Caki2 (cell line): ENCODE data around the gene ATF6. TPM values are rescaled to one million over a fixed set of nuclear protein-coding genes. Genes with fewer than 3 reads are reported as not detected.
"Not testable (repeated sequence)": the region's sequence is repeated elsewhere in the genome, so short reads cannot be mapped to it uniquely, and the experiment has no call there.

Source experiments
- DNase-seq: peaks from one replicate; pipeline ENCODE4 v3.0.0-alpha.2; 2015; ENCODE audit warnings: low read depth
- in situ Hi-C: cut with HindIII; loops from 2 replicates; pipeline ENCODE4 v1.10.0; 2016; ENCODE audit warnings: low sequenced_read_pairs, low pct_unique_long_range_greater_than_20kb, mixed read lengths
- total RNA-seq: library from RNA; depleted of rRNA; stranded (reverse); fragments of >200 nt; shearing (Covaris generic); gene quantifications from 2 replicates; pipeline ENCODE4 v1.2.3, GENCODE V29; 2014; ENCODE audit warnings: low replicate concordance; rRNA removed

ATF6 gene, protein sequence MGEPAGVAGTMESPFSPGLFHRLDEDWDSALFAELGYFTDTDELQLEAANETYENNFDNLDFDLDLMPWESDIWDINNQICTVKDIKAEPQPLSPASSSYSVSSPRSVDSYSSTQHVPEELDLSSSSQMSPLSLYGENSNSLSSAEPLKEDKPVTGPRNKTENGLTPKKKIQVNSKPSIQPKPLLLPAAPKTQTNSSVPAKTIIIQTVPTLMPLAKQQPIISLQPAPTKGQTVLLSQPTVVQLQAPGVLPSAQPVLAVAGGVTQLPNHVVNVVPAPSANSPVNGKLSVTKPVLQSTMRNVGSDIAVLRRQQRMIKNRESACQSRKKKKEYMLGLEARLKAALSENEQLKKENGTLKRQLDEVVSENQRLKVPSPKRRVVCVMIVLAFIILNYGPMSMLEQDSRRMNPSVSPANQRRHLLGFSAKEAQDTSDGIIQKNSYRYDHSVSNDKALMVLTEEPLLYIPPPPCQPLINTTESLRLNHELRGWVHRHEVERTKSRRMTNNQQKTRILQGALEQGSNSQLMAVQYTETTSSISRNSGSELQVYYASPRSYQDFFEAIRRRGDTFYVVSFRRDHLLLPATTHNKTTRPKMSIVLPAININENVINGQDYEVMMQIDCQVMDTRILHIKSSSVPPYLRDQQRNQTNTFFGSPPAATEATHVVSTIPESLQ
- total RNA-seq = 10.8 and 13.5 TPM in 2 replicates

DNA sequence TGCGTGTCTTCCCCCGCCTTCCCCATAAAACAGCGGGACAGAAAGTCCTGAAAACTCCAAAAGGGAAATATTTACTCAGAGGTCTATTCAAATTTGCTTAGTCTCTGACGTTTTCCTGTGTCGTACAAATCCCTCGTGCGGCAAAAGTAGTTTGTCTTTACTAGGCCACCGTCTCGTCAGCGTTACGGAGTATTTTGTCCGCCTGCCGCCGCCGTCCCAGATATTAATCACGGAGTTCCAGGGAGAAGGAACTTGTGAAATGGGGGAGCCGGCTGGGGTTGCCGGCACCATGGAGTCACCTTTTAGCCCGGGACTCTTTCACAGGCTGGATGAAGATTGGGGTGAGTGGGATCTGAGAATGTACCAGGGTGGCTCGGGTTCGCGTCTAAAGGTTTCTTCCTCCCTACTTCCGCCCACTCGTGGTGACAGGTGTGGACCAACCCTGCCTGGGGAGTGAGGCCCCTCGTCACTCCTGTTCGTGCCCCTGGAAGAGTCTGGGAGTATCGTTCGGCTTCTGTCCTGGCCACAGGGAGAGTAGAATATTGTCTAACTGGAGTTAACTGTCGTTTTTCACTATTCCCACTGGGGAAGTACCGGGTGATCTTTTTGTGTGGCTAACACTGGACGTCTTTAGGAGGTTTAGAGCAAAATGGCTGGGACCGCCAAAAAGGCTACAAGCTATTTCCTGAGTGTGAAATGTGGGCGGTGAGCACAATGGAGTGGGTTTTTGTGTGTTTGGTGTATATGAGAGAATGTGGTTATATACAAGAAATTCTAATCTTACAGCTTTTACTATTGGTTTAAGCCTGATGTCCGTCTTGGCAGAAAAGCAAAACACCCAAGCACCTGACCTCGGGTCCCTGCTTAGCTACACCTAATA lies at the start of gene ATF6:
Gene ATF6, plus strand, starts transcription at position 219 of the 880 bp plus-strand sequence. Its CDS starts 41 bp downstream, at position 260.
- peak; percentile 84 for DNase-seq
- in situ Hi-C loops = no loop called here

DNA sequence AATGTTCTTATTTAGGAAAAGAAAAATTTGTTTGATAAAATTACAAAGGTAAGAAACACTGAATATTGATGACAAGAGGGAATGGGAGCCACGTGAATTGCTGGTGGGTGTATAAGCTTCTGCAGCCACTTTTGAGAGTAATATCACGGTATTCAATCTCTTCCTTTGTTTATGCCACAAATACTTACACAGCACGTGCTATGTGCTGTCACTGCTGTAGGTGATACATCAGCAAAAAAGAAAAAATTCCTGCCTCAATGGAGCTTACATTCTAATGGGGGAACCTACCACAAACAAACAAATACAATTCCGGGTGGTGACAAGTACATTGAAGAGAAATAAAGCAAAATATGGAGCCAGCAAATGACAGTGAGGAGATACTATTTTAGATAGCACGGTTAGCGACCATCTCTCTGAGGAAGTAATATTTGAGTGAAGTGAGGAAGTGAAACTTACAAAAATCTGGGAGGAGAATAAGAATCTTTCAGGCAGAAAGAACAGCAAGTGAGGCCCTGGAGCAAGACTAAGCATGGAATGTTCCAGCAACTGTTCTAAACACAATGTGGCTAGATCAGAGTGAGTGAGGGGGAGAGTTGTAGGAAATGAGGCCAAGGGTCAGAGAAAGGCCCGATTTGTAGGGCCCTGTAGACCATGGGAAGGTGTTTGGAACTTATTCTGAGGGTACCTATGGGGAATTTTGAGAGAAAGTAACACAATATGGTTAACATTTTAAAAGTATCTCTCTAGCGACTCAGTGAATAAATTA lies 47.4 kb upstream of the ATF6 start:
- no peak for DNase-seq
- in situ Hi-C loops = no loop called here

GRCh38 chr1:161719325-161719611 lies 46.9 kb upstream of the ATF6 start:
- in situ Hi-C loops = no loop called here
- no peak for DNase-seq

DNA sequence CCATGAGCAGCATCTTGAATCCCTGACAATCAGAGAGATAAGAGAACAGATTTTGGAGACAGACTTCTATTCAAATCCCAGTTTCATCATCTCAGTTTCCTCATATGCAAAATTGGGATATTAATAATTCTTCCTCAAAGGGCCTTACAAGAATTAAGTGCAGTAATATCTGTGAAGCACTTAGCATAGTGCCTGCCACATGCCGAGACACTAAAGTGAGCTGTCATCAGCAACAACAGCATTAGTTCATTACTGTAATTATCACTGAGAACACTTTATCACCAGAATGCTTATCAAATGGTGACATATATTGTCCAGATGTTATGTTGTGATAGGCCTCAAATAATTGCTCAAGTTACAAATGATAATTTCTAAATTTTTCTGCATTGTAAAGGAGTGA lies 45.7 kb upstream of the ATF6 start:
- no peak for DNase-seq

DNA sequence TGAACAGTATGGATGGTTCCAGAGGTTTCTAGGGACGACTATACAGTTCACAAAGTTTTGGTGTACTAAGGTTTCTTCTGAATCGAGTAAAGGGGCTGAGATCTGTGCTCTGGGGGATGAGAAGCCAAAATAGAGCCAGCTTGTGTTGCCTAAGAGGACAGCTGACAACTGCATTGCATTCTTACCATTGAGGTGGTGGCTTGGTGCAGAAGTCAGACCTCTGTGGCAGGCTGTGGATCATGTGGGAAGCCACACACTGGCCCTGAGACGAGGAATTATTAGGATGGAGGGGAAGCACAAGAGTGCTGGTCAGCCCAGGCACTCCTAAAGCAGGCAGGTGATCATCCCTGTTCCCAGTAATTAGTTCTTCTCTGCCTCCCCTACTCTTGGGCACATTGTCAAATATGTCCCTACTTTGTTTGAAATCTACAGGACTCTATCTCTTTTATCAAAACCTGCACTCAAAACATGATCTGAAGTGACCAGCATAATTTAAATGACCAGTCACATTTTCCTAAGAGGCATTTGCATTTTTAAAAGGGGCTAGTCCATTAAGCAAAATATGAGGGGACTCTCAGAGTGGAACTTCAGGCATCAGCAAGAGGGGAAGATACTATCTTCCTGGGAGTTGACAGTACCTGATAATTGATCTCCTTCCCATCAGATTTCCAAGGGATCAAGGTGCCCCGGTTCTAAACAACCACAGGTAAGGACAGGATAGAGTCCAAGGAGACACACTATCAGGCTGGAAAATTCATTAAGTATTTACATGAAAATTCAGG lies 45.0 kb upstream of the ATF6 start, which contains the start of gene FCRLB:
Gene FCRLB, plus strand, starts transcription at position 589 of the 782 bp plus-strand sequence. CDS start 1,129 bp downstream, outside the sequence.
- no peak for DNase-seq
- in situ Hi-C loops = no loop called here

More for the DNA sequence above, 45.7 kb upstream of the ATF6 start:
- in situ Hi-C loops = no loop called here

DNA sequence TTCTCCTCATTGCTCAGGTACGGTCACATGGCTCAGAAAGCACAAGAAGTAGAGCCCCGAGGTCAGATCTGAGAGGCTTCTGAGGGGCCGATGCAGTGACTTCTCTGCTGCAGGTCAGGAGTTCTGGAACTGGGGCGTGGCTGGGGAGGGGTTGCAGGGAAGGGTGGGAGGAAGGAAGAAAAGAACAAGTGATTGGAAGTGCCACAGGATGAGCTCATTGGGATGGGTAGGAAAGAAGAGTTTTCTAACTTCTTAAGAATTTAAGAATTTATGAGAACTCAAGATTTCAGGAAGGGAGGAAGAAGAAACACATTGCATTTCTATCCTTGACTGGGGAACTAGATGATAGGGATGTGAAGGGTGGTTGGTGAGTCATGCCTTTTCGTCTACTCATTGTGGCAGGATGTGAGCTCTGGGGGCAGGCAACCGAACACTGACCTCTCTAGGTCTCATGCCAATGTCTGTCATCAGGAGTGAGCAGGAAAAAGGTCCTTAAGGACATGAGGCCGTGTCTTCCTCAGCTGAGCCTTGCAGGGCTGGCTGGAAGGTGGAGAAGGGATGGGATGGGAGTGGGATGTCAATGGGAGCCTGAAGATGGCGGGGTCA lies 44.3 kb upstream of the ATF6 start:
- peak; percentile 60 for DNase-seq
- in situ Hi-C loops = no loop called here

- in situ Hi-C loops = no loop called here
- DNase-seq = no peak
These were observed 43.7 kb upstream of the ATF6 start for GRCh38 chr1:161722406-161722805.

DNA sequence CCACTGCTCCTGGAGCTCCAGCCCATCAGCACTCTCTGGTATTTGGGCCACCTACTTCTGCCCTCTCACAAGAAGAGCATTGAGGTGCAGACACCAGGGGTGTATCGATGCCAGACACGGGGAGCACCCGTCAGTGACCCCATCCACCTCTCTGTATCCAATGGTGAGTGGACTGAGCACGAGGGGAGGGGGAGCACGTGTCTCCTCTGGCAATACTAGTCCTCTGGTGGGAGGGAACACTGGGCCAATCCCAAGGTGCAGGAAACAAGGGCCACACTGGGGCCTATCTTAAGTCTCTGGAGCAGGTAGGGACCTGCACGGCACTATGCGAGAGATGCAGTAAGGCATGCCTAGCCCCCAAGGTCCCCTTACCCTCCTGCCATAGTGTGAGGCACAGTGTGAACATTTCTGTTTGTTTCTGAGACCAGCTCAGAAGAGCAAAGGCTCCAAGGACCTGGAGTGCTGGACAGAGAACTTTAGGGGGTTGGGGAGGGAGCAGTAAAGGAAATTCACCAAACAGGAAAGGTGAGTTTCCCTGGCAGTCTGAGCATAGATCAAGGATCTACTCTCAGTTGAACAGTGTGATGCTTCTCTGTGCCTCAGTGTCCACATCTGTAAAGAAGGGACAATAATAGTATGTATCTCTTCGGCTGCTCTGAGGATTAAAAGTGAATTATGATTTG lies 42.5 kb upstream of the ATF6 start:
- DNase-seq = no peak
- in situ Hi-C loops = no loop called here

GRCh38 chr1:161725258-161725907 lies 40.7 kb upstream of the ATF6 start:
- DNase-seq, in situ Hi-C loops: not testable (repeated sequence)

- DNase-seq = peak; percentile 73
- in situ Hi-C loops = no loop called here
These were observed 40.1 kb upstream of the ATF6 start for GRCh38 chr1:161725908-161726472.

DNA sequence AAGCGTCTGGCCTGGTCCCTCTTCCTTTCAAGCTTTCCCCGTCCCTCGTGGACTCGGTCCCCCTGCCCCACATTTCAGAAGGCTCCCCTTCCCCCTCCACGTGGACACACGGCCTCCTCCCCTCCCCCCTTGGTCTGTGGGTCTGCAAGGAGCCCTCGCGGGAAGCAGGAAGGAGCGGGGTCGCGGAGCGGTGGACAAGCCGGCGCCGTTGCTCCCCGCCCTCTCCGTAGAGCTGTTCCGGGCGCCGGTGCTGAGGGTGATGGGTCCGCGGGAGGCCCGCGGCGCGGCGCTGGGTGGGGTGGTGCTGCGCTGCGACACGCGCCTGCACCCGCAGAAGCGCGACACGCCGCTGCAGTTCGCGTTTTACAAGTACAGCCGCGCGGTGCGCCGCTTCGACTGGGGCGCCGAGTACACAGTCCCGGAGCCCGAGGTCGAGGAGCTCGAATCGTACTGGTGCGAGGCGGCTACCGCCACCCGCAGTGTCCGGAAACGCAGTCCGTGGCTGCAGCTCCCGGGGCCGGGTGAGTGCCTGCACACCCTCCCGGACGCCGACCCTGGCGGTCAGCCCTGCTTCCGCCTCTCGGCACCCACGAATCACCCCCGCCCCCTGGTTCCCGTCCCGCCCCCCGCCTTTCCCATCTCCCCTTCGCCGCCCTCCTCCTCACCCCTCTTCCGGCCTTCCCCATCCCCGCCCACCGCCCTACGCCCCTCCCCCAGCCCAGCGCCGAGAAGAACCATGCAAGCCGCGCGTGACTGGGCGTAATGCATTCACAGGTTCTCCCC lies 39.5 kb upstream of the ATF6 start:
- in situ Hi-C loops = no loop called here

DNA sequence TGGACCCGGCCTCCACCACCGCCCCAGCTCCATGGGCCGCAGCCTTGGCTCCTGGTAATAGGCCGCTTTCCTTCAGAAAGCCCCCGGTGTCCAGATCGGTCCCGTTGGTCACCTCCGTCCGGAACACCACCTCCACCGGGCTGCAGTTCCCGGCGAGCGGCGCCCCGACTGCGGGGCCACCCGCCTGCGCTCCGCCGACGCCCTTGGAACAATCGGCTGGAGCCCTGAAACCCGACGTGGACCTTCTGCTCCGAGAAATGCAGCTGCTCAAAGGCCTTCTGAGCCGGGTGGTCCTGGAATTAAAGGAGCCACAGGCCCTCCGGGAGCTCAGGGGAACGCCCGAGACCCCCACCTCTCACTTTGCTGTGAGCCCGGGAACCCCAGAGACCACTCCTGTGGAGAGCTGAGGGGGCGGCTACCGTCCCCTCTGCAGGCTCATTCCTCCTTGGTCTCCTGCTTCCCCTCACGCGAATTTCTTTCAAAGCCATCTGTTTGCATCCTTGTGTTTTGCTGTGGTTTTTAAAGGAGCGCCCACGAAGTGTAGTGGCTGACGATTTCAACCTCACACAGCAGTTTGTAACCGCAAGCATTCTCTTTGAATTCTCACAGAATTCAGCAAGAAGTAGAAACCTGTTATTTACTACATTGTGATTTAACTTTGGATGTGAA lies 38.7 kb upstream of the ATF6 start:
- in situ Hi-C loops = no loop called here
- DNase-seq = peak; percentile 66

More for the DNA sequence above, 39.5 kb upstream of the ATF6 start:
- peak; percentile 69 for DNase-seq

DNA sequence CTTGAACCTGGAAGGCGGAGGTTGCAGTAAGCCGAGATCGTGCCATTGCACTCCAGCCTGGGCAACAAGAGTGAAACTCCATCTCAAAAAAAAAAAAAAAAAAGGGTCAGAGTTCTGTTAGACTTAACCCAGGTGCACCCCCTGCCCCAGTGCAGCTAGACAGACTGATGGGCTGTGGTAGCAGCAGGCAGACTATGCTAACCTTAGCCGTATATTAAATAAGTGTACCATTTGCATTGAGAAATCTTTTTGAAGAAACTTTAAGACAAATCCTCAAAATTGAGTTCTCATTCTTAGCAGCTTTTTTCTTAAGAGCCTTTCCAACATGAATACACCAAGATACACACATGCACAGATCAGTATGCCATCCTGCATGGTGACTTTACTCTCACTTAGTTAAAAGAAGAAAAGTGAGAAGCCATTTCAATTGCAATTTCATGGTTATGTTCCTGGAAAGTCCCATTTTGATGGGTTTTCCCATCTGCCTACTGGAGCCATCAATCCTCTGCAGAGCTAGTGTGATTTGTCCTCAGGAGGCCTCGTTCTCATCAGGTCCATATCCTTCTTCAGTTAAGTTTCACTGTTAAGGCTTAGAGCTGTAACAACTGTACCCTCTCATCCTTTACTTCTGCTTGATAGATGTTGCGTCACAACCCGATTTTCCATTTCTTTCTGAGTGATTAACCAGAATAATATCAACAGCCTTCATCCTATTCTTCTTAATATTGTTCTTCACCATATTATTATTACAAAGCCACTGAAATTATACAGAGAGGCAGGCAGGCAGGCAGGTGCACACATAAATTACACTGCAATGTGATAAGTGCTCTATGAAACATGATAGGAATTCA lies 37.5 kb upstream of the ATF6 start:
- no peak for DNase-seq
- in situ Hi-C loops = no loop called here
